GM12872 (cell line): ENCODE data around the gene FGFRL1.

Source experiments
- CTCF ChIP-seq: IDR thresholded peaks from 3 replicates; pipeline ENCODE4 v1.5.1; 2011; ENCODE audit warnings: low read depth, mild to moderate bottlenecking, low read length, moderate library complexity; ENCODE audit not compliant: insufficient read depth

FGFRL1 gene

GRCh38 chr4:1000686-1001260 lies 10.7 kb upstream of the FGFRL1 start:
- TF ChIP-seq CTCF = no peak

- TF ChIP-seq CTCF = no peak
Observed at GRCh38 chr4:1001561-1002130, 9.8 kb upstream of the FGFRL1 start.

- TF ChIP-seq CTCF = no peak
Observed at GRCh38 chr4:1002131-1002630, 9.2 kb upstream of the FGFRL1 start.

GRCh38 chr4:1002631-1003251 lies 8.7 kb upstream of the FGFRL1 start:
- no peak for TF ChIP-seq CTCF

GRCh38 chr4:1003271-1004070 lies 8.0 kb upstream of the FGFRL1 start:
- TF ChIP-seq CTCF = no peak

GRCh38 chr4:1004071-1004418 lies 7.4 kb upstream of the FGFRL1 start:
- TF ChIP-seq CTCF = no peak
